Measurements from ENCODE around the gene CDH4.

The CDH4 gene

GRCh38 chr20:61663521-61664425 lies 411.7 kb downstream of the CDH4 start:
- TF ChIP-seq, protein P1, sequence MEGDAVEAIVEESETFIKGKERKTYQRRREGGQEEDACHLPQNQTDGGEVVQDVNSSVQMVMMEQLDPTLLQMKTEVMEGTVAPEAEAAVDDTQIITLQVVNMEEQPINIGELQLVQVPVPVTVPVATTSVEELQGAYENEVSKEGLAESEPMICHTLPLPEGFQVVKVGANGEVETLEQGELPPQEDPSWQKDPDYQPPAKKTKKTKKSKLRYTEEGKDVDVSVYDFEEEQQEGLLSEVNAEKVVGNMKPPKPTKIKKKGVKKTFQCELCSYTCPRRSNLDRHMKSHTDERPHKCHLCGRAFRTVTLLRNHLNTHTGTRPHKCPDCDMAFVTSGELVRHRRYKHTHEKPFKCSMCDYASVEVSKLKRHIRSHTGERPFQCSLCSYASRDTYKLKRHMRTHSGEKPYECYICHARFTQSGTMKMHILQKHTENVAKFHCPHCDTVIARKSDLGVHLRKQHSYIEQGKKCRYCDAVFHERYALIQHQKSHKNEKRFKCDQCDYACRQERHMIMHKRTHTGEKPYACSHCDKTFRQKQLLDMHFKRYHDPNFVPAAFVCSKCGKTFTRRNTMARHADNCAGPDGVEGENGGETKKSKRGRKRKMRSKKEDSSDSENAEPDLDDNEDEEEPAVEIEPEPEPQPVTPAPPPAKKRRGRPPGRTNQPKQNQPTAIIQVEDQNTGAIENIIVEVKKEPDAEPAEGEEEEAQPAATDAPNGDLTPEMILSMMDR (IDR thresholded peaks at IDR 0.05) = no peak
- Histone ChIP-seq H3K4me1 (ENCODE audit: control insufficient read depth in 1 of 2, insufficient read depth in 1 of 2, low read depth in 1 of 2, low read length in 1 of 2) (no peaks in the 10 kb centered on the region), H3K36me3 (no peaks in the 10 kb centered on the region), H3K9me3 (no peaks in the 10 kb centered on the region), H3K27me3 (no peaks in the 10 kb centered on the region), H3K27ac (no peak overlapping the region), H3K4me3 (ENCODE audit: low read depth in 1 of 2, low read length in 1 of 2) (no peak overlapping the region)

- Histone ChIP-seq H3K27ac (no peak overlapping the region), H3K27me3 (no peaks in the 10 kb centered on the region), H3K9me3 (no peaks in the 10 kb centered on the region), H3K4me3 (ENCODE audit: low read depth in 1 of 2, low read length in 1 of 2) (no peak overlapping the region), H3K4me1 (ENCODE audit: control insufficient read depth in 1 of 2, insufficient read depth in 1 of 2, low read depth in 1 of 2, low read length in 1 of 2) (no peaks in the 10 kb centered on the region), H3K36me3 (no peaks in the 10 kb centered on the region)
- TF ChIP-seq, protein P1 (IDR thresholded peaks at IDR 0.05) = no peak
These were observed 412.7 kb downstream of the CDH4 start for GRCh38 chr20:61664556-61665320.

DNA sequence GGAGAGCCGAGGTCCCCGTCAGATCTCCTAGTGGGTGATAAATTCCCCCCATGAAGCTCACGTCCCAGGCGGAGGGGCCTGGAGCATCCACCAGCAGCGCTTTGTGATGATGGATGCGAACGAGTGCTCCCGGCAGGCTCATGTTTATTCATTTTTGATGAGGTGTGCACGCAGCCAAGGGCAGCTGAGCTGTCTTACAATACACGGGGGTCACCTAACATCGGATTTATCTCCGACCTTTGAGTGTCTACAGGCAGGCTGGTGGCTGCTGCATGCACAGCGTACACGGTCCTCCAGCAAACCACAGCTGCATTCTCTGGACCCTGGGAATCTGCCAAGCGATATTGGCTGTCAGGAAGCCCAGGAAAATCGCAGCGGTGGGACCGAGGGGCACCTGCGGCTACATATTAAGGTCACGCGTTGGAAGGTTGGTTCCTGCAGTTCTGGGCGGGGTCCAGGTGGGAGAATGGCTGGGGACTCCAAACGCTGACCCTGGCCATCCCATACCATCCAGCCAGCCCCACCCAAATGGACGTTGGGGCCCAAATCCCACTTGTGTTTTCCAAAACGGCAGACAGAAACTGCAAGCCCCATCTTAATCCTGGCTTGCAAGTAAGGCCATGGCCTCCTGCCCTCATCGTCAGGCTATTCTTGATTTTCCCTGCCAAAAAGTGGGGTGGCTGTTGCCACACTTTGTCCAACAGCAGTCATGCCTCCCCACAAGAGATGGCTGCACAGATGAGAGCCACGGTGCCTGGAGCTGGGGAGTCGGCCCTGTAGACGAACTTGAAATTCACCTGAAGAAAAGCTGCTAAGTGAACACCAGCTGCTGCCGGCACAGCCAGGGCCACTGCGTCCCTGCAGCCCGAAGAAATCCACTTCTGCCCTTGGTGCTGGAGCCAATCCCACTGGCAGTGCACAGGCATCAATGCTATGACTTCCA lies 413.7 kb downstream of the CDH4 start:
- Histone ChIP-seq H3K9me3 (no peaks in the 10 kb centered on the region), H3K4me1 (ENCODE audit: control insufficient read depth in 1 of 2, insufficient read depth in 1 of 2, low read depth in 1 of 2, low read length in 1 of 2) (no peaks in the 10 kb centered on the region), H3K4me3 (ENCODE audit: low read depth in 1 of 2, low read length in 1 of 2) (no peak overlapping the region), H3K27ac (no peak overlapping the region), H3K27me3 (no peaks in the 10 kb centered on the region), H3K36me3 (no peaks in the 10 kb centered on the region)
- TF ChIP-seq, protein P1 (IDR thresholded peaks at IDR 0.05) = no peak

- TF ChIP-seq, protein P1 (IDR thresholded peaks at IDR 0.05) = no peak
- H3K27ac ChIP-seq = no peak overlapping the region
- H3K27me3 ChIP-seq = no peaks in the 10 kb centered on the region
- H3K9me3 ChIP-seq = no peaks in the 10 kb centered on the region
- no peaks in the 10 kb centered on the region for H3K36me3 ChIP-seq
- no peak overlapping the region for H3K4me3 ChIP-seq (ENCODE audit: low read depth in 1 of 2, low read length in 1 of 2)
- no peaks in the 10 kb centered on the region for H3K4me1 ChIP-seq (ENCODE audit: control insufficient read depth in 1 of 2, insufficient read depth in 1 of 2, low read depth in 1 of 2, low read length in 1 of 2)
These were observed 414.4 kb downstream of the CDH4 start for GRCh38 chr20:61666471-61666832.
